Ishikawa (cell line): ENCODE measurements around the gene NUDT4.

Source experiments
- CEBPB ChIP-seq: IDR thresholded peaks from 2 replicates; pipeline ENCODE4 v1.6.1; 2012
- CREB1 ChIP-seq: IDR thresholded peaks from 2 replicates; pipeline ENCODE4 v1.6.1; 2012; ENCODE audit warnings: low read depth
- EGR1 ChIP-seq: IDR thresholded peaks from 2 replicates; pipeline ENCODE4 v1.6.1; 2012
- EP300 ChIP-seq: IDR thresholded peaks from 2 replicates; pipeline ENCODE4 v1.6.1; 2012; ENCODE audit warnings: borderline replicate concordance
- FOXM1 ChIP-seq: IDR thresholded peaks from 2 replicates; pipeline ENCODE4 v1.6.1; 2012; ENCODE audit warnings: low read depth, borderline replicate concordance
- MAX ChIP-seq: IDR thresholded peaks from 2 replicates; pipeline ENCODE4 v1.6.1; 2012
- NFIC ChIP-seq: IDR thresholded peaks from 2 replicates; pipeline ENCODE4 v1.6.1; 2012
- RAD21 ChIP-seq: IDR thresholded peaks from 2 replicates; pipeline ENCODE4 v1.6.1; 2012; ENCODE audit warnings: low read depth
- REST ChIP-seq: IDR thresholded peaks from 2 replicates; pipeline ENCODE4 v1.6.1; 2012; ENCODE audit warnings: low read depth, mild to moderate bottlenecking
- TAF1 ChIP-seq: IDR thresholded peaks from 2 replicates; pipeline ENCODE4 v1.6.1; 2012; ENCODE audit warnings: low read depth, mild to moderate bottlenecking
- TCF12 ChIP-seq: IDR thresholded peaks from 2 replicates; pipeline ENCODE4 v1.6.1; 2012; ENCODE audit warnings: low read depth
- TEAD4 ChIP-seq: IDR thresholded peaks from 2 replicates; pipeline ENCODE4 v1.6.1; 2012
- USF1 ChIP-seq: IDR thresholded peaks from 2 replicates; pipeline ENCODE4 v1.6.1; 2012
- YY1 ChIP-seq: IDR thresholded peaks from 2 replicates; pipeline ENCODE4 v1.6.1; 2012; ENCODE audit warnings: low read depth
- ZBTB7A ChIP-seq: IDR thresholded peaks from 2 replicates; pipeline ENCODE4 v1.6.1; 2012; ENCODE audit warnings: low read depth

The NUDT4 gene

GRCh38 chr12:93407963-93408283 is 30.2 kb downstream of the NUDT4 start:
- TF ChIP-seq MAX (no peak), RAD21 (no peak), TAF1 (no peak), NFIC (no peak), EGR1 (no peak), CEBPB (no peak), TCF12 (no peak), YY1 (no peak), EP300 (no peak), FOXM1 (no peak), REST (no peak), TEAD4 (no peak), ZBTB7A (no peak), USF1 (no peak), CREB1 (no peak)

GRCh38 chr12:93408813-93409212 is 31.1 kb downstream of the NUDT4 start:
- no peak for TF ChIP-seq CEBPB
- TF ChIP-seq RAD21 = no peak
- TF ChIP-seq CREB1 = no peak
- TF ChIP-seq FOXM1 = no peak
- TF ChIP-seq TAF1 = no peak
- no peak for TF ChIP-seq TEAD4
- TF ChIP-seq EP300 = no peak
- no peak for TF ChIP-seq MAX

- TF ChIP-seq RAD21 = no peak
- TF ChIP-seq YY1 = no peak
- no peak for TF ChIP-seq CEBPB
- no peak for TF ChIP-seq TCF12
- no peak for TF ChIP-seq USF1
- TF ChIP-seq TAF1 = no peak
- no peak for TF ChIP-seq ZBTB7A
- TF ChIP-seq FOXM1 = no peak
- TF ChIP-seq CREB1 = no peak
Measured at GRCh38 chr12:93413064-93413463, 35.3 kb downstream of the NUDT4 start.

GRCh38 chr12:93415723-93416464 is 38.2 kb downstream of the NUDT4 start:
- TF ChIP-seq CEBPB = no peak
- TF ChIP-seq YY1 = no peak
- no peak for TF ChIP-seq TEAD4
- TF ChIP-seq TCF12 = no peak
- TF ChIP-seq CREB1 = no peak
- no peak for TF ChIP-seq FOXM1
- TF ChIP-seq ZBTB7A = no peak
- TF ChIP-seq REST = no peak
- TF ChIP-seq MAX = no peak
- no peak for TF ChIP-seq RAD21
- no peak for TF ChIP-seq TAF1
- no peak for TF ChIP-seq NFIC
- no peak for TF ChIP-seq EP300
- TF ChIP-seq USF1 = no peak
- TF ChIP-seq EGR1 = no peak

- TF ChIP-seq EP300 (no peak), RAD21 (no peak), YY1 (no peak), USF1 (no peak), ZBTB7A (no peak), TAF1 (no peak), CEBPB (no peak), FOXM1 (no peak), REST (no peak), CREB1 (no peak), TEAD4 (no peak), EGR1 (no peak), TCF12 (no peak), NFIC (no peak), MAX (no peak)
Measured at GRCh38 chr12:93417967-93418480, 40.3 kb downstream of the NUDT4 start.
